ENCODE results near the gene NLRC5. TPM values are rescaled to one million over a fixed set of nuclear protein-coding genes. Genes with fewer than 3 reads are reported as not detected.

Gene NLRC5
- total RNA-seq, 1 donor from 2014 or later: 1.7 TPM

DNA sequence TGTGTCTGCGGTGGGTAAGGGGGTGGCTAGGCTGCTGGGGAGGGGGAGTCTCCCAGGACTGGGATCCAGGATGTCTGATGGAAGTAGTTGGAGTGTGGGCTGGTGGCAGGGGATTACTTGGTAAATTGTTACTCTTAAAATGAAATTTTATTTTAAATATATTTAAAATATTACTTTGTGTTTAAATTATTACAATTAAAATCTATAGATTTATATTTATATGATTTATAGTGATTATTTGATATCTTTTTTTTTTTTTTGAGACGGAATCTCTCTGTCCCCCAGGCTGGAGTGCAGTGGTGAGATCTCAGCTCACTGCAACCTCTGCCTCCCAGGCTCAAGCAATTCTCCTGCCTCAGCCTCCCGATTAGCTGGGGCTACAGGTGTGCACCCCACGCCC lies 121.6 kb downstream of the NLRC5 start:
- no peaks in the 10 kb centered on the region for H3K36me3 Mint-ChIP-seq
- no peaks in the 10 kb centered on the region for H3K27me3 Mint-ChIP-seq
- no peak overlapping the region for H3K27ac Mint-ChIP-seq
- no peak overlapping the region for H3K4me3 Mint-ChIP-seq
- TF ChIP-seq, protein P1, sequence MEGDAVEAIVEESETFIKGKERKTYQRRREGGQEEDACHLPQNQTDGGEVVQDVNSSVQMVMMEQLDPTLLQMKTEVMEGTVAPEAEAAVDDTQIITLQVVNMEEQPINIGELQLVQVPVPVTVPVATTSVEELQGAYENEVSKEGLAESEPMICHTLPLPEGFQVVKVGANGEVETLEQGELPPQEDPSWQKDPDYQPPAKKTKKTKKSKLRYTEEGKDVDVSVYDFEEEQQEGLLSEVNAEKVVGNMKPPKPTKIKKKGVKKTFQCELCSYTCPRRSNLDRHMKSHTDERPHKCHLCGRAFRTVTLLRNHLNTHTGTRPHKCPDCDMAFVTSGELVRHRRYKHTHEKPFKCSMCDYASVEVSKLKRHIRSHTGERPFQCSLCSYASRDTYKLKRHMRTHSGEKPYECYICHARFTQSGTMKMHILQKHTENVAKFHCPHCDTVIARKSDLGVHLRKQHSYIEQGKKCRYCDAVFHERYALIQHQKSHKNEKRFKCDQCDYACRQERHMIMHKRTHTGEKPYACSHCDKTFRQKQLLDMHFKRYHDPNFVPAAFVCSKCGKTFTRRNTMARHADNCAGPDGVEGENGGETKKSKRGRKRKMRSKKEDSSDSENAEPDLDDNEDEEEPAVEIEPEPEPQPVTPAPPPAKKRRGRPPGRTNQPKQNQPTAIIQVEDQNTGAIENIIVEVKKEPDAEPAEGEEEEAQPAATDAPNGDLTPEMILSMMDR (conservative IDR thresholded peaks at IDR 0.05): no peak
- H3K9me3 Mint-ChIP-seq: no peaks in the 10 kb centered on the region
- peaks cover 17% of the 10 kb centered on the region for H3K4me1 Mint-ChIP-seq (ENCODE audit: unreplicated experiment)
- no peak for DNase-seq (ENCODE audit: extremely low spot score, unreplicated experiment)

DNA sequence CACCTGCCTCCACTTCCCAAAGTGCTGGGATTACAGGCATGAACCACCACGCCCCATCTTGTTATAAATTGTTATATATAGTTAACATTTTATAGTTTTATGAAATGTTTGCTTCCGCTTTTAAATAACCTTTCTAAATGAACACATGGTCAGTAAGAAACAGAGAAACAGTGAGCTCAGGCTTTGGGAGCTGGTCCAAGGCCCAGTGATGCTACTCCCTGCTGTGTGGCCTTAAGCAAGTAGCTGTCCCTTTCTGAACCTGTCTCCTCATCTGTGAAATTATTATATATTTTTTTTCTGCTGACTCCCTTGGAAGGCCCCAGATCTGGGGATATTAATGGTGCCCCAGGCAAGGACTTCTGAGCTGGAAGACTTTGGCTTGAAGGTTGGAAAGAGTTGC lies 122.1 kb downstream of the NLRC5 start:
- TF ChIP-seq, protein P1 (conservative IDR thresholded peaks at IDR 0.05): no peak
- H3K4me3 Mint-ChIP-seq: no peak overlapping the region
- no peak overlapping the region for H3K27ac Mint-ChIP-seq
- H3K36me3 Mint-ChIP-seq: no peaks in the 10 kb centered on the region
- no peaks in the 10 kb centered on the region for H3K27me3 Mint-ChIP-seq
- peaks cover 18% of the 10 kb centered on the region for H3K4me1 Mint-ChIP-seq (ENCODE audit: unreplicated experiment)
- no peaks in the 10 kb centered on the region for H3K9me3 Mint-ChIP-seq
- no peak for DNase-seq (ENCODE audit: extremely low spot score, unreplicated experiment)

DNA sequence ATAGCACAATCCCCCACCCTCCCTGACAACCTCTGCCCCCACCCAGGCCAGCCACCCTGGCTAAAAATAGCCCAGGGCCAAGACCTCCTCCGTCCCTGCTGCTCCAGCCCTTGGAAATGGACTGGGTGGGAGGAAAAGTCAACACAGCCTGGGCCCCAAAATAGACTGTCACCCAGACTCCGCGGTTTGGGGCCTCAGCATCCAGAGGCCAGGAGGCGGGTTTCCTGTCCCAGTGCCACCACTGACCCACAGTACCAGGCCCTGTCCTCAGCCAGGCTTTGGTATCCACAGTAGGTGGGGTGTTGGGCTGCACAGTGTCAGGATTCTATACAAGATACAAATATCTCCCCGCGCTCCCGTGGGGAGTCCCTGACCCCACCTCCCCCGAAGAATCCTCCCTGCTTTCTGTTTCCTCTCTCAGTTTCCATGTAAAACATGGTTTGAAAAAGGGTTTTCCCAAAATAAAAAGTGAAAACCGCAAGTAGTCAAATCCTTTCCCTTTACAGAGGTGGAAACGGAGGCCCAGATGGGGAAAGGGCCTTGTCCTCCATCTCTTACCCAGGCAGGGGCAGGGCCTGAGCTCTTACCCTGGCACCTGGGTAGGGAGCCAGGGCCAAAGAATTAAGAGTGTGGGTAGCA lies 123.2 kb downstream of the NLRC5 start:
- DNase-seq (ENCODE audit: extremely low spot score, unreplicated experiment): no peak
- H3K4me3 Mint-ChIP-seq: no peak overlapping the region
- no peaks in the 10 kb centered on the region for H3K36me3 Mint-ChIP-seq
- no peaks in the 10 kb centered on the region for H3K9me3 Mint-ChIP-seq
- no peaks in the 10 kb centered on the region for H3K27me3 Mint-ChIP-seq
- no peak overlapping the region for H3K27ac Mint-ChIP-seq
- H3K4me1 Mint-ChIP-seq (ENCODE audit: unreplicated experiment): peaks cover 16% of the 10 kb centered on the region
- TF ChIP-seq, protein P1 (conservative IDR thresholded peaks at IDR 0.05): no peak

DNA sequence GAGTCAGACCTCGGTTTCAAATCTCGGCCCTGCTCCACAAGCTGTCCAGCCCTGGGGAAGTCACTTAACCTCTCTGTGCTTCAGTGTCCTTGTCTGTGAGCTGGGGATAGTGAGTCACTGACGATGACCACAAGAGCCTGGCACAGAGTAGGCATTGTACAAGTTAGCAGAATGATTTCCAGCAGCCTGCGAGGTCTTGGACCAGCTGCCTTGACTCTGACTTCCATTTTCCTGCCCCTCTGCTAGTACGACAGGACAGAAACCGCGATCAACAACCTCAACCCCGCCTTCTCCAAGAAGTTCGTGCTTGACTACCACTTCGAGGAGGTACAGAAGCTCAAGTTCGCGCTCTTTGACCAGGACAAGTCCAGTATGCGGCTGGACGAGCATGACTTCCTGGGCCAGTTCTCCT lies 123.7 kb downstream of the NLRC5 start:
- no peak for DNase-seq (ENCODE audit: extremely low spot score, unreplicated experiment)
- TF ChIP-seq, protein P1 (conservative IDR thresholded peaks at IDR 0.05): no peak
- Mint-ChIP-seq H3K27me3 (no peaks in the 10 kb centered on the region), H3K9me3 (no peaks in the 10 kb centered on the region), H3K27ac (no peak overlapping the region), H3K4me1 (ENCODE audit: unreplicated experiment) (peaks cover 16% of the 10 kb centered on the region), H3K36me3 (peaks cover 3% of the 10 kb centered on the region), H3K4me3 (no peak overlapping the region)

DNA sequence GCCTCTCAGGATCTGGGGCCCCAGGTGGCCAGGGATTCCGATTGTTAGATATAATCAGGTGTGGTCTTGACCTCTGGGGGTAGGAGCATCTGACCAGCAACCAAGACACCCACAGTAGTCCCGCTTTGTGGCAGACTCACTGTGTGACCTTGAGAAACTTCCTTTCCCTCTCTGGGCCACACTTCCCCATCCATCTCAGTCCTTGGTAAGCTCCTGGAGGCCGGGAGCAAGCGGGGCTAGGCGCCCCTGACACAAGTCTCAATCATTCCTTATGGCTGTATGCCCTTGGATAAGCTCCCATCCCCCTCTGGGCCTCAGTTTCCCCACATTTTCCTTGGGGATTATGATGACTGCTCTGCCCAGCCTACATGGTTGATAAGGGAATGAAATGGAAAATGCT lies 124.3 kb downstream of the NLRC5 start:
- no peaks in the 10 kb centered on the region for H3K27me3 Mint-ChIP-seq
- no peak overlapping the region for H3K4me3 Mint-ChIP-seq
- H3K36me3 Mint-ChIP-seq: peaks cover 3% of the 10 kb centered on the region
- H3K27ac Mint-ChIP-seq: no peak overlapping the region
- peaks cover 11% of the 10 kb centered on the region for H3K4me1 Mint-ChIP-seq (ENCODE audit: unreplicated experiment)
- TF ChIP-seq, protein P1 (conservative IDR thresholded peaks at IDR 0.05): no peak
- no peak for DNase-seq (ENCODE audit: extremely low spot score, unreplicated experiment)
- H3K9me3 Mint-ChIP-seq: no peaks in the 10 kb centered on the region

DNA sequence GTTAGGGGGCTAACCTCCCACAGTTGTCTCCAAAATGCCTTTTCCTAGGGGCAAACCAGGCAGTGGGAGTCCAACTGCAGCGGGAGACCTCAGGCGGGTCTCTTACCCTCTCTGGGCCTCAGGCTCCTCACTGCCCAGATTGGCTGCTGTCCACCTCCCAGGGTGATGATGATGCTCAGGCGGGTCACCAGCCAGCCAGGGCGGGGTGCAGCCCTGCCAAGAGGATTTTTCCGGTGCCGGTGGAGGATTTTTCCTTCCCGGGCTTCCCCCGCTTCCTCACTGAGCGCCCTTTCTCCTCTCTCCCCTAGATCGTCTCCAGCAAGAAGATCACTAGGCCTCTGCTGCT lies 125.8 kb downstream of the NLRC5 start:
- Mint-ChIP-seq H3K4me1 (ENCODE audit: unreplicated experiment) (peaks cover 8% of the 10 kb centered on the region), H3K9me3 (no peaks in the 10 kb centered on the region), H3K27me3 (no peaks in the 10 kb centered on the region), H3K4me3 (no peak overlapping the region), H3K36me3 (peaks cover 3% of the 10 kb centered on the region), H3K27ac (no peak overlapping the region)
- no peak for DNase-seq (ENCODE audit: extremely low spot score, unreplicated experiment)
- TF ChIP-seq, protein P1 (conservative IDR thresholded peaks at IDR 0.05): no peak
